Activated CD8-positive, alpha-beta memory T cell treated with anti-CD3 and anti-CD28 coated beads, Interleukin-2, amount 10 ng/mL, durations not matched to agents 7 days and 5 days (primary cell): ENCODE results near the gene N4BP2L1. TPM values are rescaled to one million over a fixed set of nuclear protein-coding genes. Genes with fewer than 3 reads are reported as not detected.

ENCODE experiments used
- ATAC-seq: fragments of 150-1000 bp; cut with Tn5 transposase; one replicate; pipeline ENCODE4 v1.10.0; 2021; ENCODE audit warnings: moderate library complexity
- CTCF ChIA-PET: fragments of 350-600 bp; sonication (Branson Sonifier 250); formaldehyde crosslinking; loops from one replicate; lab custom pipeline; 2021; ENCODE audit warnings: antibody characterized with exemption; lab: Charles Lee
- DNase-seq: peaks from one replicate; pipeline ENCODE4 v3.0.0-alpha.2; 2020
- H3K27ac Mint-ChIP-seq: one replicate; pipeline ENCODE4 v1.8.0; 2021; ENCODE audit warnings: mild to moderate bottlenecking, mixed read lengths
- H3K27me3 Mint-ChIP-seq: one replicate; pipeline ENCODE4 v1.8.0; 2021; ENCODE audit warnings: mixed read lengths
- H3K36me3 Mint-ChIP-seq: one replicate; pipeline ENCODE4 v1.8.0; 2021; ENCODE audit warnings: mild to moderate bottlenecking, mixed read lengths
- H3K4me1 Mint-ChIP-seq: one replicate; pipeline ENCODE4 v1.8.0; 2021; ENCODE audit warnings: mixed read lengths
- H3K4me3 Mint-ChIP-seq: one replicate; pipeline ENCODE4 v1.8.0; 2021; ENCODE audit warnings: mild to moderate bottlenecking, moderate library complexity, mixed read lengths
- H3K9me3 Mint-ChIP-seq: one replicate; pipeline ENCODE4 v1.8.0; 2022; ENCODE audit warnings: low read depth, mixed read lengths
- total RNA-seq, 2 experiments: library from RNA; stranded (reverse); gene quantifications; one replicate each; pipeline ENCODE4 v1.2.3, GENCODE V29; 2021

The N4BP2L1 gene
- total RNA-seq, 2 experiments from 2014 or later: 24.8 to 29.7 TPM

- peak; percentile 74 for DNase-seq
- peak; percentile 28 for ATAC-seq
- CTCF ChIA-PET: interaction anchor here (0.7 to 2.4 kb wide), 8 partner anchors 12 to 180 kb away, joined by 3 to 10 read pairs (median 4); partner anchors contain the start of genes BRCA2, N4BP2L2 and ZAR1L
- peaks cover 33% of the 10 kb centered on the region for H3K4me1 Mint-ChIP-seq
- H3K4me3 Mint-ChIP-seq: peak overlapping the region; percentile 97
- H3K27ac Mint-ChIP-seq: peak overlapping the region; percentile 99
- H3K9me3 Mint-ChIP-seq: peaks cover 2% of the 10 kb centered on the region
- H3K36me3 Mint-ChIP-seq: peaks cover 35% of the 10 kb centered on the region
- no peaks in the 10 kb centered on the region for H3K27me3 Mint-ChIP-seq
Observed at GRCh38 chr13:32426990-32427851, 709 bp downstream of the N4BP2L1 start.

GRCh38 chr13:32426191-32426989, 1.5 kb downstream of the N4BP2L1 start:
- CTCF ChIA-PET: interaction anchor here (0.9 to 2.4 kb wide), 5 partner anchors 33 to 160 kb away, joined by 3 to 10 read pairs (median 5); partner anchors contain the start of genes BRCA2, PDS5B and ZAR1L

DNA sequence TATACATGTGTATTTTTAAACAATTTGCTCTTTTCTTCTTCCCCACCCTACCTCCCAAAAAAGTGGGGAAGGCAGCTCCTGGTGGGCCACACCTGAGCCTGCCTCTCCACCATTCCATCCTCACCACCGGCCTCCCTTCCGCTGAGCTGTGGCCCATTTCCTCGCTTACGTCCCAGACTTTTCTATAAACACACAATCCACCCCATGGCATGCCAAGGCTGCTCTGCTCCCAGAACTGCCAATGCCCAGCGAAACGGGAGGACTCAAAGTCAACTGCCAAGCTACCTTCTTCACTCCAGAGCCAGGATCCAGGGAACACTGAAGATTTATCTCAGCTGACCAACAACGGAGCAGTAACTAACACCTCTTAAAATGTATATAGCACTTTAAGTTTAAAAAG, 2.8 kb downstream of the N4BP2L1 start:
- H3K27me3 Mint-ChIP-seq: no peaks in the 10 kb centered on the region
- peak overlapping the region; percentile 97 for H3K4me3 Mint-ChIP-seq
- CTCF ChIA-PET: interaction anchor here (1.1 to 2.0 kb wide), 2 partner anchors 44 to 161 kb away, joined by 3 to 7 read pairs; partner anchors contain the start of gene PDS5B
- peaks cover 10% of the 10 kb centered on the region for H3K9me3 Mint-ChIP-seq
- ATAC-seq: no peak
- peak overlapping the region; percentile 99 for H3K27ac Mint-ChIP-seq
- DNase-seq: no peak
- H3K4me1 Mint-ChIP-seq: peaks cover 32% of the 10 kb centered on the region
- peaks cover 52% of the 10 kb centered on the region for H3K36me3 Mint-ChIP-seq

More at GRCh38 chr13:32426191-32426989, 1.5 kb downstream of the N4BP2L1 start:
- H3K27ac Mint-ChIP-seq: peak overlapping the region; percentile 99
- ATAC-seq (peak; percentile 68), DNase-seq (peak; percentile 76)
- no peaks in the 10 kb centered on the region for H3K27me3 Mint-ChIP-seq
- H3K36me3 Mint-ChIP-seq: peaks cover 42% of the 10 kb centered on the region
- H3K9me3 Mint-ChIP-seq: peaks cover 6% of the 10 kb centered on the region
- peaks cover 33% of the 10 kb centered on the region for H3K4me1 Mint-ChIP-seq
- H3K4me3 Mint-ChIP-seq: peak overlapping the region; percentile 97

- Mint-ChIP-seq H3K9me3 (peaks cover 20% of the 10 kb centered on the region), H3K4me1 (peaks cover 23% of the 10 kb centered on the region), H3K4me3 (no peak overlapping the region), H3K36me3 (peaks cover 64% of the 10 kb centered on the region), H3K27me3 (no peaks in the 10 kb centered on the region), H3K27ac (no peak overlapping the region)
- CTCF ChIA-PET: interaction anchor here (1.0 to 1.5 kb wide), 4 partner anchors 9 to 162 kb away, joined by 3 to 4 read pairs (median 3); partner anchors contain the start of genes BRCA2 and PDS5B
- ATAC-seq (no peak), DNase-seq (no peak)
Observed at GRCh38 chr13:32423592-32423991, 4.3 kb downstream of the N4BP2L1 start.

DNA sequence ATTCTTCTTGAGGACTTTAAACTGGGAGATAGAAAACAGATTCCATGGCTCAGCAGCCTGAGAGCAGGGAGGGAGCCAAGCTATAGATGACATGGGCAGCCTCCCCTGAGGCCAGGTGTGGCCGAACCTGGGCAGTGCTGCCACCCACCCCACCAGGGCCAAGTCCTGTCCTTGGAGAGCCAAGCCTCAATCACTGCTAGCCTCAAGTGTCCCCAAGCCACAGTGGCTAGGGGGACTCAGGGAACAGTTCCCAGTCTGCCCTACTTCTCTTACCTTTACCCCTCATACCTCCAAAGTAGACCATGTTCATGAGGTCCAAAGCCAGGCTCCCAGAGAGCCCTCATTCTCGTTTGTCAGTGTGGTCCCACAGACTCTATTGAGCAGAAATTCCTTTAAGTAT, 8.1 kb downstream of the N4BP2L1 start:
- DNase-seq: no peak
- no peaks in the 10 kb centered on the region for H3K27me3 Mint-ChIP-seq
- no peak for ATAC-seq
- CTCF ChIA-PET: no interaction called here
- H3K27ac Mint-ChIP-seq: no peak overlapping the region
- H3K4me3 Mint-ChIP-seq: no peak overlapping the region
- peaks cover 20% of the 10 kb centered on the region for H3K9me3 Mint-ChIP-seq
- H3K36me3 Mint-ChIP-seq: peaks cover 67% of the 10 kb centered on the region
- H3K4me1 Mint-ChIP-seq: peaks cover 8% of the 10 kb centered on the region

- Mint-ChIP-seq H3K9me3 (peaks cover 20% of the 10 kb centered on the region), H3K4me3 (no peak overlapping the region), H3K4me1 (no peaks in the 10 kb centered on the region), H3K36me3 (peaks cover 54% of the 10 kb centered on the region), H3K27ac (no peak overlapping the region), H3K27me3 (no peaks in the 10 kb centered on the region)
- ATAC-seq (no peak), DNase-seq (no peak)
- CTCF ChIA-PET: no interaction called here
Observed at GRCh38 chr13:32417995-32418394, 9.9 kb downstream of the N4BP2L1 start.

DNA sequence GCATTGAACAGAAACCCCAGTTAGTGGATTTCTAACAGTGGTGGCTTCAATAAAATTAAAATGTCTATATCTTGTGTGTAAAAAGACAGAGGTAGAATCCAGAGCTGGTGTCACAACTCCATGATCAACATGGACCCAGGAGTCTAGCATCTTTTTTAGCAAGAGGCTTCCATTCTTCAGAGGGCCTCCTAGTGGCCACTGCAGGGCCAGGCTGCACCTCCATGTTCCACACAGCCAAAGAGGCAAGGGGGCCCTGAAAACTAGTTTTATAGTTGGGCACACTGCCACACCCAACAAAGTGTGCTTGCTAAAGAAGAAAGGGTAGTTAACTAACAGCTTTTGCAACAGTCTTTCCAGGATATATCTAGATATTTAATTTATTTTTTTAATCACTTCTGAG, 12.9 kb downstream of the N4BP2L1 start:
- Mint-ChIP-seq H3K27ac (no peak overlapping the region), H3K9me3 (peaks cover 8% of the 10 kb centered on the region), H3K4me3 (no peak overlapping the region), H3K4me1 (no peaks in the 10 kb centered on the region), H3K36me3 (peaks cover 34% of the 10 kb centered on the region), H3K27me3 (no peaks in the 10 kb centered on the region)
- DNase-seq (peak; percentile 54), ATAC-seq (peak; percentile 70)
- CTCF ChIA-PET: interaction anchor here (1.0 to 1.3 kb wide), 5 partner anchors 9 to 51 kb away, joined by 3 to 6 read pairs (median 4); no protein-coding TSS in a partner anchor

- no peaks in the 10 kb centered on the region for H3K27me3 Mint-ChIP-seq
Observed at GRCh38 chr13:32414580-32414979, 13.3 kb downstream of the N4BP2L1 start.

GRCh38 chr13:32413284-32413683, 14.6 kb downstream of the N4BP2L1 start:
- Mint-ChIP-seq H3K36me3 (peaks cover 23% of the 10 kb centered on the region), H3K27ac (no peak overlapping the region), H3K4me3 (no peak overlapping the region), H3K27me3 (no peaks in the 10 kb centered on the region), H3K9me3 (no peaks in the 10 kb centered on the region), H3K4me1 (peaks cover 9% of the 10 kb centered on the region)
- DNase-seq (no peak), ATAC-seq (no peak)
- CTCF ChIA-PET: interaction anchor here (1.0 kb wide), 1 partner anchor 15 kb away, joined by 3 read pairs; no protein-coding TSS in a partner anchor

More at GRCh38 chr13:32414580-32414979, 13.3 kb downstream of the N4BP2L1 start:
- no peak for DNase-seq
- CTCF ChIA-PET: interaction anchor here (1.0 to 1.3 kb wide), 5 partner anchors 9 to 50 kb away, joined by 3 to 6 read pairs (median 4); no protein-coding TSS in a partner anchor
- H3K4me1 Mint-ChIP-seq: peaks cover 2% of the 10 kb centered on the region
- peaks cover 5% of the 10 kb centered on the region for H3K9me3 Mint-ChIP-seq
- H3K36me3 Mint-ChIP-seq: peaks cover 30% of the 10 kb centered on the region
- H3K4me3 Mint-ChIP-seq: no peak overlapping the region
- no peak overlapping the region for H3K27ac Mint-ChIP-seq
- no peak for ATAC-seq

DNA sequence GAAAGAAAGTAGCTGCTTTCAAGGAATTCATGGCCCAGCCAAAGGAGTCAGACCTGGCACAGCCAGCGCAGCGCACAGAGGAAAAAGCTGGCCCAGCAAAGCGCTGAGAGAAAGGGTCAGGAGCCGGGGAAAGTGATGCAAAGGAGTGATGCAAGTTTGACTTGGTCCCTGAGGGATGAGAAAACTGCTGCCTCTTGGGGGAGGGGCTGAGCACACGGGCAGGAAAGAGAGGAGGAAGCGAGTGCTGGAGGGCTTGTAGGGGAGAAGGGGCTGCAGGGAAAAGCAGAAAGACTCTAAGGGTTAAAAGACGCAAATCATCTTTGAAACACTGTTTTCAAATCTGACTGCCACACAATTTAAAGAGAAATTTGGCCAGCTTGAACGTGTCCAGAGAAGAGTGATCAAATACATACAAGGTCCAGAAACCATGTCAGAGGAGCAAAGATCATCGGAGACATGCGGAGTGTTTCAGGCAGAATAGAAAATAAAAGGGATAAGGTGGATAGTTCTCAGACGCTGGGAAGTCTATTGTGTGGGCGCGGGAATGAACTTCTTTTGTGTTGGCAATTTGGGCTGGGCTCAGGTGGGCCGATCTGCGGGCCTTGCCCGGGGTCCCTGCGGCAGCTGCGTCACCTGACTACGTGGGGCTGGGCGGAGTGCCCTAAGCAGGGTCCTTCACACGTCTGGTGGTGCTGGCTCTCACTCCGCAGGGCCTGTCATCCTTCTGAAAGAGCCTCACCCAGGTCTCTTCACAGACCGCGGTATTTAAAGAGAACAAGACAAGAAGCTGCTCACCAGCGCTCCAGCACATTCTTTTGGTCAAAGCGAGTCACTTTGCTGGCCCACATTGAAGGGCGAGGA, 18.1 kb downstream of the N4BP2L1 start:
- Mint-ChIP-seq H3K4me1 (peaks cover 17% of the 10 kb centered on the region), H3K4me3 (no peak overlapping the region), H3K27ac (no peak overlapping the region), H3K36me3 (peaks cover 26% of the 10 kb centered on the region), H3K9me3 (no peaks in the 10 kb centered on the region), H3K27me3 (no peaks in the 10 kb centered on the region)
- DNase-seq (no peak), ATAC-seq (no peak)
- CTCF ChIA-PET: interaction anchor here (1.4 to 1.6 kb wide), 2 partner anchors 16 to 19 kb away, joined by 3 to 4 read pairs; no protein-coding TSS in a partner anchor

- H3K9me3 Mint-ChIP-seq: no peaks in the 10 kb centered on the region
- DNase-seq (no peak), ATAC-seq (no peak)
- H3K27ac Mint-ChIP-seq: no peak overlapping the region
- H3K27me3 Mint-ChIP-seq: no peaks in the 10 kb centered on the region
- H3K4me1 Mint-ChIP-seq: peaks cover 17% of the 10 kb centered on the region
- H3K4me3 Mint-ChIP-seq: no peak overlapping the region
- H3K36me3 Mint-ChIP-seq: peaks cover 26% of the 10 kb centered on the region
- CTCF ChIA-PET: interaction anchor here (1.4 to 1.6 kb wide), 2 partner anchors 15 to 18 kb away, joined by 3 to 4 read pairs; no protein-coding TSS in a partner anchor
Observed at GRCh38 chr13:32409001-32409313, 19.0 kb downstream of the N4BP2L1 start.
